Activated naive CD4-positive, alpha-beta T cell treated with anti-CD3 and anti-CD28 coated beads, Interleukin-2, amount 50 U/mL, for 16 hours (primary cell): ENCODE measurements around the gene ELOA.
"Not testable (repeated sequence)": the region's sequence is repeated elsewhere in the genome, so short reads cannot be mapped to it uniquely, and the experiment has no call there.

Source experiments
- DNase-seq: peaks from one replicate; pipeline ENCODE4 v3.0.0-alpha.2; 2020

The ELOA gene

GRCh38 chr1:23787701-23788100, 44.4 kb downstream of the ELOA start:
- DNase-seq, result no peak

GRCh38 chr1:23788695-23789094, 45.4 kb downstream of the ELOA start:
- no peak for DNase-seq

GRCh38 chr1:23790696-23791515, 47.6 kb downstream of the ELOA start, which contains the start of gene LYPLA2:
LYPLA2 (plus strand) TSS chr1:23791145; CDS start chr1:23792683, 1,538 bp downstream.
- peak; percentile 86 for DNase-seq

GRCh38 chr1:23791516-23792047, 48.3 kb downstream of the ELOA start:
- peak; percentile 23 for DNase-seq

- DNase-seq, result no peak
Measured at GRCh38 chr1:23792151-23792945, 49.1 kb downstream of the ELOA start.

- DNase-seq, result peak; percentile 15
Measured at GRCh38 chr1:23793018-23793781, 49.9 kb downstream of the ELOA start.

GRCh38 chr1:23793861-23794731, 50.8 kb downstream of the ELOA start:
- no peak for DNase-seq

- not testable (repeated sequence) for DNase-seq
Measured at GRCh38 chr1:23794732-23795182, 51.5 kb downstream of the ELOA start.

GRCh38 chr1:23795676-23796465, 52.6 kb downstream of the ELOA start:
- no peak for DNase-seq

- no peak for DNase-seq
Measured at GRCh38 chr1:23796466-23797271, 53.4 kb downstream of the ELOA start.

- DNase-seq, result no peak
Measured at GRCh38 chr1:23797478-23798448, 54.5 kb downstream of the ELOA start.

GRCh38 chr1:23798662-23799142, 55.4 kb downstream of the ELOA start:
- peak; percentile 14 for DNase-seq

GRCh38 chr1:23799255-23799569, 55.9 kb downstream of the ELOA start:
- no peak for DNase-seq

- DNase-seq, result peak; percentile 10
Measured at GRCh38 chr1:23799570-23800399, 56.5 kb downstream of the ELOA start.

GRCh38 chr1:23800400-23801337, 57.4 kb downstream of the ELOA start, which contains the start of gene GALE:
GALE (minus strand) TSS chr1:23800754; CDS start chr1:23799007, 1,747 bp downstream.
- DNase-seq, result peak; percentile 97

GRCh38 chr1:23801338-23801748, 58.1 kb downstream of the ELOA start:
- DNase-seq, result no peak
